Esophagus squamous epithelium (tissue), 4 donors: ENCODE results near the gene VPS35L.
"Not testable (repeated sequence)": the region's sequence is repeated elsewhere in the genome, so short reads cannot be mapped to it uniquely, and the experiment has no call there.

ENCODE experiments used
- CTCF ChIP-seq, 6 experiments: fragments of 450-650 bp in 4 of 6; fragments of 200-600 bp in 2 of 6; sonication (generic) in 2 of 6; IDR thresholded peaks; one replicate each; pipeline ENCODE4 v1.5.1; 2016 to 2019; ENCODE audit warnings: antibody characterized with exemption in 6 of 6, mild to moderate bottlenecking in 4 of 6, moderate library complexity in 4 of 6
- POLR2A ChIP-seq, 4 donors: fragments of 450-650 bp; IDR thresholded peaks; one replicate each; pipeline ENCODE4 v1.6.1; 2017; ENCODE audit warnings: antibody characterized with exemption in 4 of 4, mild to moderate bottlenecking in 4 of 4, moderate library complexity in 3 of 4

- not testable (repeated sequence) for TF ChIP-seq CTCF, POLR2A (IDR thresholded peaks at IDR 0.05)
Observed at GRCh38 chr16:19716728-19717127, 161.2 kb downstream of the VPS35L start.
